GM19395 (cell line): ENCODE measurements around the gene HES2.
"Not testable (repeated sequence)": the region's sequence is repeated elsewhere in the genome, so short reads cannot be mapped to it uniquely, and the experiment has no call there.

Experiments
- ATAC-seq: cut with Tn5 transposase; IDR thresholded peaks from one replicate; pipeline ENCODE4 v1.9.1; 2021; ENCODE audit warnings: mild to moderate bottlenecking, moderate library complexity; ENCODE audit not compliant: unreplicated experiment

The HES2 gene, protein sequence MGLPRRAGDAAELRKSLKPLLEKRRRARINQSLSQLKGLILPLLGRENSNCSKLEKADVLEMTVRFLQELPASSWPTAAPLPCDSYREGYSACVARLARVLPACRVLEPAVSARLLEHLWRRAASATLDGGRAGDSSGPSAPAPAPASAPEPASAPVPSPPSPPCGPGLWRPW

GRCh38 chr1:6419804-6420453 is at the start of gene HES2:
Gene HES2 (minus strand): TSS chr1:6419919. CDS start chr1:6419820, 99 bp downstream.
- no peak for ATAC-seq

DNA sequence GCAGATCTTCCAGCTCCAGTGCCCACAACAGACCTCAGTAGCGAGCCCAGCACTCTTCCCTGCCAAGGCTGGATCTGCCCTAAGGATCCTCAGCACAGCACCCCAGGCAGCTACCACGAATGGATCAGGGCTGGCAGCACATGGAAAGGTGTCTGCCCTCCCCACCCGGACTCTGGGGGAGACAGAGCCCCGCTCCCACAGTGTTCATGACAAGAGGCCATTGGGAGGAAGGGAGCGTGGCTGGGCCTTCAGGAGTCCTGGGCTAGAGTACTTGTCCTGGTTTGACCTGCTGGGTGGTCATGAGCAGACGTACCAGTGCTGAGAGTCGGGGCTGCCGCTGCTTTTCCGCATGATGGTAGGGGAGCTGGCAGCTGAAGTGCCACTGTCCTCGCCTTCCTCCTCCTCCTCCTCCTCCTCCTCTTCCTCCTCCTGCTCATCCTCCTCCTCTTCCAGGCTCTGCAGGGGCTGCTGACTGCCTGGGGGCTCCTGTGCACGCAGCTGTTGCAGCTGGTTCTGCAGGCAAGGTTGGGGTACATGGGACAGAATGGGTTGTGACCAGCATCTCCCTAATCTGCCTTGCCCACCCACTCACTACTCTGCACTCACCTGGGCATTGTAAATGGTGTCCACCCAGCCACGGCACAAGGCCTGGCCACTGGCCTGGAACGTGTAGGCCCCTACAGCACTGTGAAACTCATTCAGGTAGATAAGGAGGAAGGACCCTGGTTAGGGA is 49.2 kb upstream of the HES2 start:
- no peak for ATAC-seq

DNA sequence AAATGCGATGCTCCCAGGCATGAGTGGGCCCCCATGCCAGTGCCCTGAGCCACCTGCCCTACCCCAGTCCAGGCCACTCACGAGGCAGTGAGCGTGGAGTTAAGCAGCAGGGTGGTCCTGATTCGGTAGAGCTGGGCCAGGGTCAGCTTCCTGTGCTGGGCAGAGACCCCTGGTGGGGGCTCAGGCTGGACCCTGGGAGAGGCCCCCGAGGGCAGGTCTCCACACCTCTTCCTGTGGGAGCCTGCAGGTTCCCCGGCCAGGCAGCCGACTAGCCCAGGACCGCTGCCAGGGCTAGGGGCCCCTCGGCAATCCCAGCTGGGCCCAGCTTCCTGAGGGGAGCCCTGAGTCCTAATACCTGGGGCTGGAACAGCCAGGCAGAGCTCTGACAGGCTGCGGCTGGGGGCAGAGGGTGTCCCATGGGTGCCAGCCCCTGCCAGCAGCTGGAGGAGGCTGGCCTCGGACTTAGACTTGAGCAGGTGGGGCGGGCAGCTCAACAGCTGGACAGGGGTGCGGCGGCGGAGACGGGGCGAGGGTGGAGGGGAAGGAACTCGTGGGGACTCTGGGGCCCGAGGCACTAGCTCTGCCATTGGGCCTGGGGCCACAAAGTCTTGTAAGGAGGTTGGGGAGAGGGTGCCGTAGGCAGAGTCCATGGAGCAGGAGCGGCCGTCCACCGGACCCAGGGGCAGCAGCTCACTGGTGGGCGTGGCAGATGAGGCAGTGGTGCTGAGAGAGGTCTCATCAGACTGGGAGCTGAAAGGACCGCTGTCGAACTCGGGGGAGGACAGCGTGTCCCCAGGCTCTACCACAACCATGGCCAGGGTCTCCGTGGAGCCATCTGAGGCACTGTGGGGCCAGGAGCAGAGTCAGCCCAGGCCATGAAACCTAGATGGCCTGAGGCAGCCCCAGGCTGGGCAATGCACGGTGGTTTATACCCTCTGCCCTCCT is 48.3 kb upstream of the HES2 start:
- no peak for ATAC-seq

GRCh38 chr1:6467224-6467623 is 47.5 kb upstream of the HES2 start:
- ATAC-seq: no peak

DNA sequence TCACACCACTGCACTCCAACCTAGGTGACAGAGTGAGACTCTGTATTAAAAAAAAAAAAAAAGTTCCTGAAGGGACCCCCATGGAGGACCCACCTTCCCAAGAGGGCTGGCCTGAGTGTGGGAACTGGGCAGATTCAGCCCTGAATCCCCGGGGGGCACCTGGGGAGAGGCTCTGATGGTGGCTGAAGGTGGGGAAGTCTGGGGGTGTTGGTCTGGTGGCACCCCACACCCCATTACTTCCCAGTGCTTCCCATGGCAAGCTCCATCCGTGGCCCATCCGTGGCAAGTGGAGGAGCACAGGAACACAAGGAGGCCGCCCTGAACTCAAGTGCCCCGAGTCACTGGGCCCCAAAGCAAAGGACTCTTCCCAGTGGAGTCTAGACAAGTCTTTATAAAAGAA is 47.0 kb upstream of the HES2 start:
- ATAC-seq: no peak

- no peak for ATAC-seq
Observed at GRCh38 chr1:6466023-6466422, 46.3 kb upstream of the HES2 start, which contains the start of gene TNFRSF25. Gene TNFRSF25 (minus strand): TSS chr1:6466173. CDS start chr1:6466107, 66 bp downstream.

- ATAC-seq: no peak
Observed at GRCh38 chr1:6465461-6466005, 45.8 kb upstream of the HES2 start.

GRCh38 chr1:6464915-6465314 is 45.2 kb upstream of the HES2 start:
- no peak for ATAC-seq

DNA sequence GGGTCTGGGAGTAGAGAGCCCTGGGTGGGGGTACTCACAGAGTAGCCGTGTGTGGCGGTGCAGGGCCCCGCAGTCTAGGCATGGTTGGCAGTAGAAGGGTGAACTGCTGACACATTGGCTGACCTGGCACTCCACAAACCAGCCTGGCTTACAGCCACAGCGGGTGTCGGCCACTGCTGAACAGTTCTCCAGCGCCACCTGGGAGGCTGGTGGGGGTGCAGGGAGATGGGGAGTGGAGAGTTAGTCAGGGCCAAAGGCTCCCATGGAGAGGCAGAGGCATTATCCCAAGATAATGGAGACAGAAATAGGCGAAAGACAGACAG is 44.8 kb upstream of the HES2 start:
- ATAC-seq: no peak

DNA sequence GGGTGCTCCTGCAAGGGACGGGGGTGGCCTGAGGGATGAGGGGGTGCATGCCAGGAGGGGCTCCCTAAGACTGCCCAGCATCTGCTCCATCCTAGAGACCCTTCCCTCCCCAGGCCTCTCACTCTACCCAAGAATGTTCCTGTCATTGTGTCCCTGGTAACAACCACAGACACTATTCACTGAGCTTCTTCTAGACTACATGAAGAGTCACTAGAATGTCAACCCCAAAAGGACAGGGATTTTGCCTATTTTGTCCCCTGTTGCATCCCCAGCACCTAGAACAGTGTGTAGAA is 43.3 kb upstream of the HES2 start:
- no peak for ATAC-seq

GRCh38 chr1:6462412-6463119 is 42.8 kb upstream of the HES2 start:
- no peak for ATAC-seq

- ATAC-seq: no peak
Observed at GRCh38 chr1:6461538-6462411, 42.1 kb upstream of the HES2 start.

DNA sequence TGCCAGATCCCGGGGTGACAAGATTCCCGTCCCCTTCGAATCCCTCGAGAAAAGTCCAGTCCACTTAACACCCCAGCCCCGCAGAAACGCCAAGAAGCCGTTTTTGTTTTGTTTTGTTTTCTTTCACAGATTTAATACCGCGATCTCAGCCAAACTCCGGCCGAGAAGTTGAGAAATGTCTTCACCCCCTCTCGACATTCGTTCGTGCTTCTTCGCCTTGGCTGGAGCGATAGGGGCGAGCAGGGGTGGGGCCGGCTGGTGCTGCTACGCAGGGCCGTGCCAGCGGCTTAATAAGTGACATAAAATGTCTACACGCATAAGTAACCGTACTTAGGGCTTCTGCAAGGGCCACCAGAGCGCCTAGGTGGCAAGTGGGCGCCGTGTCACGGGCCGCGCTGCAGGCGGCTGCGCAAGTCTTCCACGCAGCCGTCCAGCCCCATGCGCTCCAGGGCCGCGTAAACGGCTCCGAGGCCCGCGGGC is 41.4 kb upstream of the HES2 start:
- no peak for ATAC-seq

GRCh38 chr1:6460301-6461050 is 40.8 kb upstream of the HES2 start:
- no peak for ATAC-seq

GRCh38 chr1:6459850-6460265 is 40.1 kb upstream of the HES2 start:
- no peak for ATAC-seq

DNA sequence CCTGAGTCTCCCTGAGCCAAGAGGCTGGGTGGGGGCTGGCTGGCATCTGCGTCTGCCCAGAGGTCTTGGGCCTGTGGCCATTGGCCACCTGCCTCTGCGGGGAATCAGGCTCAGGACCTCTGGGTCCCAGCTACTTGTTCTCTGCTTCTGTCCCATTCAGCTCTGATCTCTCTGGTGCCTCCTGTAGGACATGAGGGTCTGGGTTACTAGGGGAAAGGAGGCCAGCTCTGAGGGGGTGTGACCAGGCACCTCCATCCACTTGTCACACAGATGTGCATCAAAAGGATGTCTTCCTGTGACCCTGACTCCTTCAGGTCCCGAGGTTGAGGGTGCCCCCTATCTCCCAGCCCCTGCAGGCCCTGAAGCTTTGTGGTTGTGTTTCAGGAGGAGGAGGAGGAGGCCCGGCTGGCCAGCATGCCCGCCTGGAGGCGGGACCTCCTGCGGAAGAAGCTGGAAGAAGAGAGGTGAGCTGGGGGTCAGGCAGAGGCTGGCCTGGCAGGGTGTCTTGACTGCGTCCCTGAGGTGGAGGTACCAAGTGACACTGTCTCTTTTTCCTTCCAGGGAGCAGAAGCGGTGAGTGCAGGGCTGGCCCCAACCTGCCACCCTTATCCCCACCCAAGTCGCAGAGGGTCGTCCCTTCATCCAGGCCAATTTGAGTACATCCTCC is 37.2 kb upstream of the HES2 start:
- no peak for ATAC-seq

DNA sequence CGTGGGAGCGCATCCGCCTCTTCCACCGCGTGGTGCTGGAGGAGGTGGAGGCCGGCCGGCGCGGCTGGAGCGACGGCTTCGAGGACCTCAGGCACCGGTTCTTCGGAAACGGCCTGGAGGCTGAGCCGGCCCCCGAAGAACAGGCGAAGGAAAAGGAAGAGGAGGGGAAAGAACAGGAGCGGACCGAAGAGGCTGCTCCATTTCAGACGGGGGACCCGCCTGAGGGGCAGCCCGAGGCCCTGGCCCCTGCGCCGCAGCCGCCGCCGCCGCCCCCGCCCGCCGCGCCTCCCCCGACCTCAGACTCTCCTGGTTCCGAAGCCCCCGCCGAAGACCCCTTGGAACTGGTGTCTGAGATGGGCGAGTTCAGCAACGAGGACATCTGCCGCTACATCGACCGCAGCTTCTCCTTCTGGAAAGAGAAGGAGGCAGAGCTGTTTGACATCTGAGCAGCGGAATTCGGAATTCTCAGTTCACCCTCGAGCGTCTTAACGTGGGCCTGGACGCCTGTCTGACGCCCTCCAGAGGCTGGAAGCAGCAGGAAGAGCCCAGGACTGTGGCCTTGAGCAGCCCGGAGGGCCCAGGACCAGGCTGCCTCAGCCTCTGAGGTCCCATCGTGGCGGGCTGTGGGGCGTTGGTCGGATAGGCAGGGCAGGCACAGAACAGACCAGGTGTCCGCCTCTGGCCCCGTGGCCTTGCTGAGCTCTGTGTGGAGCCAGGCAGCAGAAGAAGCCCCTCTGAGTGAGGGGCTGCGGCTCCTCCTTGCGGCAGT is 36.2 kb upstream of the HES2 start:
- not testable (repeated sequence) for ATAC-seq
